ENCODE measurements around the gene CDK4. TPM values are rescaled to one million over a fixed set of nuclear protein-coding genes. Genes with fewer than 3 reads are reported as not detected.

The CDK4 gene
- total RNA-seq, 4 donors from 2014 or later = 38.5 to 77.4 (median 54.6) TPM

- DNase-seq (ENCODE audit: low spot score in 2 of 2) = no peak
- H3K4me3 ChIP-seq (ENCODE audit: low read depth, poor library complexity, severe bottlenecking) = no peak overlapping the region
- intact Hi-C loops (cut with DNase I; ENCODE audit: low total_unique reads) = no loop called here
- TF ChIP-seq CTCF (IDR thresholded peaks at IDR 0.05) (no peak), POLR2A (IDR thresholded peaks at IDR 0.05) (no peak)
- 16 to 31% methylated on average over 1 of the region's 1 CpG for WGBS, 2 donors
Measured at GRCh38 chr12:57793920-57794319, 41.8 kb upstream of the CDK4 start.

- 89 to 91% methylated on average over 11 of the region's 11 CpGs for WGBS, 2 donors
- no peak for DNase-seq (ENCODE audit: low spot score in 2 of 2)
- no peak for TF ChIP-seq POLR2A (IDR thresholded peaks at IDR 0.05)
- no peak for TF ChIP-seq CTCF (IDR thresholded peaks at IDR 0.05)
- intact Hi-C loops (cut with DNase I; ENCODE audit: low total_unique reads) = no loop called here
- no peak overlapping the region for H3K4me3 ChIP-seq (ENCODE audit: low read depth, poor library complexity, severe bottlenecking)
Measured at GRCh38 chr12:57783861-57784260, 31.8 kb upstream of the CDK4 start.

GRCh38 chr12:57783466-57783801 lies 31.3 kb upstream of the CDK4 start:
- DNase-seq (ENCODE audit: low spot score in 2 of 2) = no peak
- no peak for TF ChIP-seq CTCF (IDR thresholded peaks at IDR 0.05)
- no peak for TF ChIP-seq POLR2A (IDR thresholded peaks at IDR 0.05)
- peak overlapping the region; percentile 89 for H3K4me3 ChIP-seq (ENCODE audit: low read depth, poor library complexity, severe bottlenecking)
- intact Hi-C loops (cut with DNase I; ENCODE audit: low total_unique reads) = no loop called here
- 77 to 82% methylated on average over 12 of the region's 12 CpGs for WGBS, 2 donors

- intact Hi-C loops (cut with DNase I; ENCODE audit: low total_unique reads) = no loop called here
- DNase-seq (ENCODE audit: low spot score in 2 of 2) = peak; percentile 94 to 99
- WGBS, 2 donors = 1% methylated on average over 32 to 45 of the region's 45 CpGs
- TF ChIP-seq CTCF (IDR thresholded peaks at IDR 0.05) (peak in 2 of 3 donors; percentile 31 to 89), POLR2A (IDR thresholded peaks at IDR 0.05) (no peak)
- H3K4me3 ChIP-seq (ENCODE audit: low read depth, poor library complexity, severe bottlenecking) = peak within 1 kb of the TSS; percentile 89
Measured at GRCh38 chr12:57782608-57783465, 30.7 kb upstream of the CDK4 start, which contains the start of gene TSFM. TSS of gene TSFM (plus strand) at chr12:57782787. CDS start at chr12:57782802, 15 bp downstream.

- no peak for TF ChIP-seq CTCF (IDR thresholded peaks at IDR 0.05)
- no peak for TF ChIP-seq POLR2A (IDR thresholded peaks at IDR 0.05)
- 21 to 22% methylated on average over 4 of the region's 4 CpGs for WGBS, 2 donors
- intact Hi-C loops (cut with DNase I; ENCODE audit: low total_unique reads) = no loop called here
- no peak overlapping the region for H3K4me3 ChIP-seq (ENCODE audit: low read depth, poor library complexity, severe bottlenecking)
- DNase-seq (ENCODE audit: low spot score in 2 of 2) = no peak
Measured at GRCh38 chr12:57782243-57782607, 30.1 kb upstream of the CDK4 start.

All from lower leg skin (tissue), 4 donors.